PC-9 (cell line): ENCODE results near the gene TLE4. TPM values are rescaled to one million over a fixed set of nuclear protein-coding genes. Genes with fewer than 3 reads are reported as not detected.

Experiments used
- BruUV-seq: library from RNA; stranded (reverse); fragments of 400-500 nt; replicated peaks from 2 replicates; lab custom pipeline; 2021; lab: Mats Ljungman, UMichigan
- CTCF ChIA-PET: fragments of 300-600 bp; sonication (Branson Sonifier 250); formaldehyde crosslinking; loops from one replicate; lab custom pipeline; 2022; ENCODE audit warnings: antibody characterized with exemption; lab: Charles Lee
- POLR2A ChIA-PET: fragments of 300-600 bp; sonication (Branson Sonifier 250); formaldehyde crosslinking; loops from one replicate; lab custom pipeline; 2022; ENCODE audit warnings: antibody characterized with exemption; ENCODE audit not compliant: unreplicated experiment; lab: Charles Lee
- DNase-seq, 2 experiments: peaks; one replicate each; pipeline versions ENCODE4 v3.0.0 to v3.0.0-alpha.2; 2015 to 2022; ENCODE audit warnings: mixed read lengths in 1 of 2
- H2AFZ ChIP-seq: fragments of 200-600 bp; sonication (generic); 2 replicates; pipeline ENCODE4 v1.8.1; 2017; ENCODE audit warnings: antibody characterized with exemption
- H3F3A ChIP-seq: fragments of 200-600 bp; sonication (generic); 2 replicates; pipeline ENCODE4 v1.8.1; 2017; ENCODE audit warnings: antibody characterized with exemption, mild to moderate bottlenecking, low read depth; ENCODE audit not compliant: insufficient read depth
- H3K27ac ChIP-seq: fragments of 200-600 bp; sonication (generic); 2 replicates; pipeline ENCODE4 v1.6.1; 2016; ENCODE audit warnings: mixed run types
- H3K27me3 ChIP-seq: fragments of 200-600 bp; sonication (generic); 2 replicates; pipeline ENCODE4 v1.6.1; 2016; ENCODE audit warnings: low read depth, mixed run types; ENCODE audit not compliant: insufficient read depth
- H3K36me3 ChIP-seq: fragments of 200-600 bp; sonication (generic); 2 replicates; pipeline ENCODE4 v1.6.1; 2016; ENCODE audit warnings: low read depth, mixed run types
- H3K4me1 ChIP-seq: fragments of 200-600 bp; sonication (generic); replicated peaks from 2 replicates; pipeline ENCODE4 v1.6.1; 2016; ENCODE audit warnings: mixed run types; ENCODE audit not compliant: insufficient read depth
- H3K4me2 ChIP-seq: fragments of 200-600 bp; sonication (generic); 2 replicates; pipeline ENCODE4 v1.6.1; 2017; ENCODE audit warnings: mixed run types
- H3K4me3 ChIP-seq: fragments of 200-600 bp; sonication (generic); 2 replicates; pipeline ENCODE4 v1.6.1; 2016; ENCODE audit warnings: mixed run types
- H3K79me2 ChIP-seq: fragments of 200-600 bp; sonication (generic); 2 replicates; pipeline ENCODE4 v1.6.1; 2017; ENCODE audit warnings: low read depth, mixed run types
- H3K9me2 ChIP-seq: fragments of 200-600 bp; sonication (generic); 2 replicates; pipeline ENCODE4 v1.8.1; 2017; ENCODE audit warnings: mild to moderate bottlenecking; ENCODE audit not compliant: insufficient read depth
- H3K9me3 ChIP-seq: fragments of 200-600 bp; sonication (generic); 2 replicates; pipeline ENCODE4 v1.8.1; 2016; ENCODE audit warnings: low read depth; ENCODE audit not compliant: insufficient read depth
- H4K20me1 ChIP-seq: fragments of 200-600 bp; sonication (generic); 2 replicates; pipeline ENCODE4 v1.8.1; 2017; ENCODE audit not compliant: insufficient read depth
- EZH2 ChIP-seq: fragments of 200-600 bp; sonication (generic); IDR thresholded peaks from 2 replicates; pipeline ENCODE4 v1.8.0; 2017; ENCODE audit warnings: antibody characterized with exemption, low read depth
- intact Hi-C: fragments of 100-400 bp; cut with micrococcal nuclease; formaldehyde crosslinking; loops from one replicate; pipeline ENCODE4 v1.10.0; 2022; ENCODE audit not compliant: unreplicated experiment
- total RNA-seq: library from RNA; stranded (reverse); gene quantifications from 2 replicates; pipeline ENCODE4 v1.2.3, GENCODE V29; 2021
- TF ChIP-seq, protein P1 (sequence below): fragments of 200-600 bp; sonication (generic); conservative IDR thresholded peaks from 2 replicates; pipeline ENCODE4 v1.6.1; 2017; ENCODE audit warnings: mixed run types, antibody characterized with exemption, mild to moderate bottlenecking, moderate library complexity

TLE4 gene
- total RNA-seq, 1 experiment from 2014 or later: not detected

DNA sequence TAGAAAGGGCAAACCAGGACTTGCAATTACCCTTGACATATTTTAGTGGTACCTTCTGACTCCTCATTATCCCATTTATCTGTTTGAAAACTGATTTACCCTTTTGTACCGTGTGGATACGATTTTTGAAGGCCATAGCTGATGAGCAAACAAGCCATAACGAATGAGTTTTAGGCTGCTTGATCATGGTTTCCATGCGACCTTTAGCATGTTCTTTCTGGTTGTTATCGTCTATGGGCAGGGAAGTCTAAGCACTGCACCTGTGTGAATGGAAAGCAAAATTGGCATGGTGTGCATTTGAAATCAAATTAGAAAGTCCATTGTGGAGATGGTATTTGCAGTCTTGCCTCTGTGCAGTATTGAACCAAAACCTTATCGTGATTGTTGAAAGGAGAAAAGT, 127.7 kb downstream of the TLE4 start:
- intact Hi-C loops: no loop called here
- H3K9me3 ChIP-seq: no peaks in the 10 kb centered on the region
- 0 out of 2 replicates have a peak, but pooled peaks cover 2% of the 10 kb centered on the region for H3K27me3 ChIP-seq
- no peaks in the 10 kb centered on the region for H3K36me3 ChIP-seq
- no peaks in the 10 kb centered on the region for H3K4me1 ChIP-seq
- no peaks in the 10 kb centered on the region for H3K79me2 ChIP-seq
- TF ChIP-seq EZH2: no peak
- TF ChIP-seq, protein P1, sequence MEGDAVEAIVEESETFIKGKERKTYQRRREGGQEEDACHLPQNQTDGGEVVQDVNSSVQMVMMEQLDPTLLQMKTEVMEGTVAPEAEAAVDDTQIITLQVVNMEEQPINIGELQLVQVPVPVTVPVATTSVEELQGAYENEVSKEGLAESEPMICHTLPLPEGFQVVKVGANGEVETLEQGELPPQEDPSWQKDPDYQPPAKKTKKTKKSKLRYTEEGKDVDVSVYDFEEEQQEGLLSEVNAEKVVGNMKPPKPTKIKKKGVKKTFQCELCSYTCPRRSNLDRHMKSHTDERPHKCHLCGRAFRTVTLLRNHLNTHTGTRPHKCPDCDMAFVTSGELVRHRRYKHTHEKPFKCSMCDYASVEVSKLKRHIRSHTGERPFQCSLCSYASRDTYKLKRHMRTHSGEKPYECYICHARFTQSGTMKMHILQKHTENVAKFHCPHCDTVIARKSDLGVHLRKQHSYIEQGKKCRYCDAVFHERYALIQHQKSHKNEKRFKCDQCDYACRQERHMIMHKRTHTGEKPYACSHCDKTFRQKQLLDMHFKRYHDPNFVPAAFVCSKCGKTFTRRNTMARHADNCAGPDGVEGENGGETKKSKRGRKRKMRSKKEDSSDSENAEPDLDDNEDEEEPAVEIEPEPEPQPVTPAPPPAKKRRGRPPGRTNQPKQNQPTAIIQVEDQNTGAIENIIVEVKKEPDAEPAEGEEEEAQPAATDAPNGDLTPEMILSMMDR: no peak
- ChIA-PET POLR2A (no interaction called here), CTCF (no interaction called here)
- no peak overlapping the region for H3K4me3 ChIP-seq
- DNase-seq: no peak
- no peaks in the 10 kb centered on the region for H4K20me1 ChIP-seq
- no peaks in the 10 kb centered on the region for H3F3A ChIP-seq
- no peak overlapping the region for H3K27ac ChIP-seq
- no TSS peak for BruUV-seq
- no peaks in the 10 kb centered on the region for H3K9me2 ChIP-seq
- H3K4me2 ChIP-seq: no peak overlapping the region
- no peak overlapping the region for H2AFZ ChIP-seq

DNA sequence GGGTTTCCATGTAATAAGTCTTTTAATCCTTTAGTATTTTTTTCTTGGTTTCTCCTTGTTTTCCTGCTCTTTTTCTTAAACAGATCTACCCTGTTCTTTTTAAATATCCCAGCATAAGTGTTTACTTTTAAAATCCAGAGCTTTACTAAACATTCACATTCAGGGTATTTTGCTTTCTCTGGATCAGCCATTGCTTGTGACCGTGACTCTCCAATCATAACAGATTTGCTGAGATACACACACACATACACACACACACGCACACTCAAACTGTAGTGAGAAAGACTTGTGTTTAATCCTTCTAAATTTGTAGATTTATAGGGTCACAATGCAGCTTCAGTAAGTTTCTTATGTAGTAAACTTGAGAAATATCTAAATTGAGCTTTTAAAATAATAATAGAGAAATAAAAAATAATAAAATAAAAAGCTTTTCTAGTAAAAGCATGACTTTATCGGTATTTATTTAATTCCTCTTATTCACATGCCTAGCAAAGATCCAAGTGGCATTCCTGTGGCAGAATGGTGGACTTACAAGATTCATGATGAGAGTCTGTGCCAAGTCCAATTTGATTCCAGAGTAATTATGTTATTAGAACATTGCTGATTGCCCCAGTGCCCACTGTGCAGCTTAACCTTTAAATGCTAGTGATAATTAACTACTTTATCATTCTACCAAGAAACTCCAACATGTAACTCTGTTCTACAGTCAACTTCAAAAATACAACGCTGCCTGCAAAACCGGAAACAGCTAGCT, 129.0 kb downstream of the TLE4 start:
- H3K27ac ChIP-seq: no peak overlapping the region
- intact Hi-C loops: no loop called here
- CTCF ChIA-PET: no interaction called here

GRCh38 chr9:79701651-79702050, 129.9 kb downstream of the TLE4 start:
- H3K27me3 ChIP-seq: 0 out of 2 replicates have a peak, but pooled peaks cover 8% of the 10 kb centered on the region
- H4K20me1 ChIP-seq: no peaks in the 10 kb centered on the region
- H3K36me3 ChIP-seq: no peaks in the 10 kb centered on the region
- no peaks in the 10 kb centered on the region for H3K4me1 ChIP-seq
- DNase-seq: no peak
- no peaks in the 10 kb centered on the region for H3K9me2 ChIP-seq
- TF ChIP-seq EZH2: no peak
- intact Hi-C loops: no loop called here
- CTCF ChIA-PET: no interaction called here
- POLR2A ChIA-PET: no interaction called here
- no peak overlapping the region for H2AFZ ChIP-seq
- H3K4me2 ChIP-seq: no peak overlapping the region
- H3K79me2 ChIP-seq: no peaks in the 10 kb centered on the region
- H3K9me3 ChIP-seq: no peaks in the 10 kb centered on the region
- H3F3A ChIP-seq: no peaks in the 10 kb centered on the region
- no peak overlapping the region for H3K27ac ChIP-seq
- no peak overlapping the region for H3K4me3 ChIP-seq
- no TSS peak for BruUV-seq

More for the DNA sequence above, 129.0 kb downstream of the TLE4 start:
- Histone ChIP-seq H3F3A (no peaks in the 10 kb centered on the region), H3K9me3 (no peaks in the 10 kb centered on the region), H3K4me2 (no peak overlapping the region), H3K9me2 (no peaks in the 10 kb centered on the region), H4K20me1 (no peaks in the 10 kb centered on the region), H3K36me3 (no peaks in the 10 kb centered on the region), H2AFZ (no peak overlapping the region), H3K27me3 (0 out of 2 replicates have a peak, but pooled peaks cover 8% of the 10 kb centered on the region), H3K4me1 (no peaks in the 10 kb centered on the region), H3K79me2 (no peaks in the 10 kb centered on the region), H3K4me3 (no peak overlapping the region)
- no TSS peak for BruUV-seq
- POLR2A ChIA-PET: no interaction called here
- no peak for TF ChIP-seq EZH2
- TF ChIP-seq, protein P1: no peak
- no peak for DNase-seq
